GM15510 (cell line): Measurements from ENCODE around the gene NPAS2.

Source experiments
- POLR2A ChIP-seq: IDR thresholded peaks from 3 replicates; pipeline ENCODE4 v1.6.1; 2011; ENCODE audit warnings: borderline replicate concordance; ENCODE audit not compliant: insufficient read length; ENCODE audit errors: extremely low read depth

Gene NPAS2

DNA sequence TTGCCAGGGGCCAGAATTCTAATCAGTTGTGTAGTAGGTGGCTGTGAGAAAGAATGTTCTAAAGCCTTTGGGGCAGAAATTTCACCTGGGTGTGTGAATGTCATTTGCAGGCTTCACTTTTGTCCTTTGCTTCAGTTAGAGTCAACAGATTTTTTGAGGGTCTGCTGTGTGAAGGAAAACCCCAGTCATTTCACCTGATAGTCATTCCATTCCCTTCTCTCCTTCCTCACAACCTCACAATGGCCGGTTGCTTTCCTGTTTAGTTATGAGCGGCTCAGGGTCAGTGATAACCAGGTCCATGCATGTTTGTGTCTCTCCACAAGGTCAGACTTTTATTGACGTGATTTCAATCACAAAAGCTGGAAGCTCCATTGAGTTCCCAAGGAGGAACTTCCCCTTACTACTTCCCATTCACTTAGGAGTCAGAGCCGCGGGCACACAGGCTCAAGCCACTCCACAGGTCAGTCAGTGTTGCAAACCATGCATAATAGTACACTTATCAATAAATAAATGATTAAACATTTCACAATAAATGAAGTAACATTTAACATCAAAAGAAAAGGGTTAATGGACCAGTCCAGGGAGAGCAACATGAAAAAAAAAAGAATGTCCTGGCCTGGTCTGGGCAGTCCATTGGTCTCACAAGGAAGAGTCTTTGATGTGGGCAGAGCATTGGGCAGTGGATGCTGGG, 74.3 kb downstream of the NPAS2 start:
- TF ChIP-seq POLR2A: no peak

- TF ChIP-seq POLR2A: no peak
Measured at GRCh38 chr2:100894796-100895156, 74.8 kb downstream of the NPAS2 start.

GRCh38 chr2:100895402-100895801, 75.5 kb downstream of the NPAS2 start:
- TF ChIP-seq POLR2A: no peak

DNA sequence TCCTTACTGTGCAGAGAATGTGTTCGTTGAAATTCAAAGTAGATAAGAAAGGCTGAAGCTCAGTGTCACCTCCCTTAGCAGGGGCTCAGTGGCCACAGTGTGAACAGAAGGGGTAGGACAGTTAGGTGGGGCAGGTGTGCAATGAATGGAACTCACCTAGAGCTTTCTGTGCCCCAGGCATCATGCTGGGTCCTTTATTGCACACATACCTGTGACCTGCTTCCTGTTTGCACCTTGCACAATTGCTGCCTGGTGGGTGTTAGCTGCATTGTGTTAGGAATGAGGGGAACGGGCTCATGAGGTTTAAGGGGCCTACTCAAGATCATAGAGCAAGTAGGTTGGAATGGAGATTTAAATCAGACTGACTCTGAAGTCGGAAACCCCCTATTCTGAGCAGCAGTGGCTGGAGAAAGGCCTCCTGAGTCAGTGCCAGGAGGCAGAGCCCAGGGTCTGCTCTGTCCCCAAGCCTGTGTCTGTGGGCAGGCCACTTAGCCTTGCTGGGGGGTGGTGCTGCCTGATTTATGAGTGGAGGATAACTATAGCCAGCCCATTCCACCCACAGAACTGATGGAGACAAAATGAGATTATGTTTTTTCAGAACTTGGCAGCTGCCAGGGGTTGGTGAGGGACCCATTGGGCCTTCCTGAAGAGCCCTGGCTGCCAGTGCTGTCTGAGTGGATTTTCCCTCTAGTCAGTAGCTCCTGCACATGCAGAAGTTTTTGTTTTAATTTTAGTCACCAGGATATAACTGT, 76.2 kb downstream of the NPAS2 start:
- TF ChIP-seq POLR2A: no peak

GRCh38 chr2:100898035-100898665, 78.2 kb downstream of the NPAS2 start:
- no peak for TF ChIP-seq POLR2A

GRCh38 chr2:100900156-100900795, 80.3 kb downstream of the NPAS2 start:
- no peak for TF ChIP-seq POLR2A

DNA sequence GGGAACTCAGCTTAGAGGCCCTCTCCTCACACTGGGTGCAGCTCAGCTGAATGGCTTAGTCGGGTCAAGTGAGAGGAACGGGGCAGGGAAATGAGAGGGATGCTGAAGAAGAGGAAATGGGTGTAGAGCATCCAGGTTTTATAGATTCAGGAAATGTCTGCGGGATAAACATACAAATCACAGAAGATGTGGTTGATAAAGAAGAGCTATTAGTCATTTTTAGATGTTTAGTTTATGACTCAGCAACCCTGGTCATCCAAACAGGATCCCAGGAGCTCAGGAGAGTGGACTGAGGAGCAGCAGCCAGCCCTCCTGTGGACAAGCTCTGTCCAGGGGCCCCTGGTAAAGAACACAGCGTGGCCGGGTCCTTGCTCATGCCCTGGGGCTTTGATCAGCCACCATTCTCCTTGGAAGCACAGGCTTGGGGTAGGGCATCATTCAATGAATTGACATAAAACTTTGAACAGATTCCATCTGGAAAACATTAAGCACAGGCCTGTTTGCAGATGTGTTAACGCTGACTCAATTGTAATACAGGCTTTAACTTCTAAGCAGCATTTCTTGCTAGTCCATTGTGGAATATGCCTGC, 83.0 kb downstream of the NPAS2 start:
- TF ChIP-seq POLR2A: no peak

DNA sequence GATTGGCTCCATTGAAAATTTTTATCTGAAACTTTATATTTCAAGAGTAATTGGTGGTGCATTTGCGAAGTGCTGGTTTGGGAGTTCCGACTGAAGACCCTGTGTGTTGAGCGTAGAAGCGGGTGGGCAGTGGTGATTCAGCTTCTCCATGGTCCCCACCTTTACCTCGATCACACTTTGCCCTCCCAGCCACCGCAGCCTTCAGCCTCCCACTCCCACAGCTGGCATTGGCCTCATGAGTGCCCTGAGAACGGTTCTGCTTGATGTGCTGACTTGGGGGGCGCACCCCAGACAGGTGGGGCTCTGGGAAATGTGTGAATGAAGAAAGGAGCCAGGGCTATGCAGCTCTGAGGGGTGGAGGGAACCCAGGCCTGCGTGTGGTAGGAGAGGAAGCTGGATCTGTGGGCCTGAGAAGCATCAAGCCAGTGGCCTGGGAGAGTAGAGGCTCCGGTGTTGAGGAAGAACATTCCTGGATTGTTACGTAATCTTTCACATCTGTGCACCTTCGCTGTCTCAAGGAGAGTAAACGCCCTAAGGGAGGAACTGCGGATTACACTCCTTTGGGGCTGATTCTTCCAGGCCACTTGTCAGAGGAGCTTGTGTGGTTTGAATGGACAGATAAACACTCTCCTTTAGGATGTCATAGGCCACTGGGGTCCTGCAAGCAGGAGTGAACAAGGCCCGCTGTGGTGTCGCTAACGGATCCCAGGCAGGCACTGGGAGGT, 83.8 kb downstream of the NPAS2 start:
- TF ChIP-seq POLR2A: no peak

- TF ChIP-seq POLR2A: no peak
Measured at GRCh38 chr2:100905132-100905805, 85.3 kb downstream of the NPAS2 start.

GRCh38 chr2:100906131-100906530, 86.2 kb downstream of the NPAS2 start:
- TF ChIP-seq POLR2A: no peak

DNA sequence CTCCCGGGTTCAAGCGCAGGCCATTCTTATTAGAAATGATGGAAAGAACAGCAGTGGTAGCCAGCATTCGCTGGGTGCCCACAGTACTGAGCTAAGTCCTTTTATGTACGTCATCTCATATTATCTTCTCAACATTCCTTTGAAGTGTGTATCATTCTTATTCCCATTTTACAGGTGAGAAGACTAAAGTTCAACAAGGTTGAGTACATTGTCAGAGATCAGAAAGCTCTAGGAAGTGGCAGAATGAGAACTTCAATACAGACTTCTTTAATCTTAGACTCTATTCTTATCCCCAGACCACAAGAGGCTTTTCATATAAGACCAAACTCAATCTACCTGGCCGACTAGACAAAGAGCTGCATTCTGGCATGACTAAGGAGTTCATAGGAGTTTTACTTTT, 86.7 kb downstream of the NPAS2 start:
- TF ChIP-seq POLR2A: no peak

- TF ChIP-seq POLR2A: no peak
Measured at GRCh38 chr2:100907832-100908231, 87.9 kb downstream of the NPAS2 start.

GRCh38 chr2:100909534-100910081, 89.7 kb downstream of the NPAS2 start:
- no peak for TF ChIP-seq POLR2A
